GM13976 (cell line): ENCODE measurements around the gene THSD4.

ENCODE experiments used
- DNase-seq: peaks from one replicate; pipeline ENCODE4 v3.0.0; 2012; ENCODE audit warnings: low spot score
- in situ Hi-C: fragments of 300-500 bp; cut with MboI; formaldehyde crosslinking; loops from one replicate; pipeline ENCODE4 v1.12.0; 2022; ENCODE audit warnings: low sequenced_read_pairs, mixed read lengths, inconsistent platforms; ENCODE audit not compliant: unreplicated experiment
- TF ChIP-seq, protein P1 (sequence below): IDR thresholded peaks from 2 replicates; pipeline ENCODE4 v1.5.1; 2012; ENCODE audit warnings: borderline replicate concordance, mild to moderate bottlenecking; ENCODE audit not compliant: insufficient read depth; ENCODE audit errors: extremely low read depth, missing control alignments, control extremely low read depth

Gene THSD4

DNA sequence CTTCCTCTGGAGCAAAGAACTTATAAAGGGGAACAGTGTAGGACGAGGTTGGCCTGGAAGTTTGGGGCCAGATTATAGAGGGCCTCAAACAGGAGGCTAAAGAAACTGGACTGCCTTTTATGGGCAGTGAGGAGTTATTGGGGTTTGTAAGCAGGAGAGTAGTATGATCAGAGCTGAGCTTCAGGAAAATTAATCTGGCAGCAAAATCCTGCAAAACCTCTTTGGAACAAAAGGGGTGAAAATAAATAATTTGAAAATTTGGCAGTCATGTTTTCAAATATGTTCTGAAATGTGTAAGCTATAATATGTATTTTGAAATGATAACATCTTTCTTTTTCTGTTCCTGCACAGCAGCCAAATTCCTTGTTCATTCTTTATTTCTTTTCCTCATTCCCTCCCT, 164.9 kb downstream of the THSD4 start:
- TF ChIP-seq, protein P1, sequence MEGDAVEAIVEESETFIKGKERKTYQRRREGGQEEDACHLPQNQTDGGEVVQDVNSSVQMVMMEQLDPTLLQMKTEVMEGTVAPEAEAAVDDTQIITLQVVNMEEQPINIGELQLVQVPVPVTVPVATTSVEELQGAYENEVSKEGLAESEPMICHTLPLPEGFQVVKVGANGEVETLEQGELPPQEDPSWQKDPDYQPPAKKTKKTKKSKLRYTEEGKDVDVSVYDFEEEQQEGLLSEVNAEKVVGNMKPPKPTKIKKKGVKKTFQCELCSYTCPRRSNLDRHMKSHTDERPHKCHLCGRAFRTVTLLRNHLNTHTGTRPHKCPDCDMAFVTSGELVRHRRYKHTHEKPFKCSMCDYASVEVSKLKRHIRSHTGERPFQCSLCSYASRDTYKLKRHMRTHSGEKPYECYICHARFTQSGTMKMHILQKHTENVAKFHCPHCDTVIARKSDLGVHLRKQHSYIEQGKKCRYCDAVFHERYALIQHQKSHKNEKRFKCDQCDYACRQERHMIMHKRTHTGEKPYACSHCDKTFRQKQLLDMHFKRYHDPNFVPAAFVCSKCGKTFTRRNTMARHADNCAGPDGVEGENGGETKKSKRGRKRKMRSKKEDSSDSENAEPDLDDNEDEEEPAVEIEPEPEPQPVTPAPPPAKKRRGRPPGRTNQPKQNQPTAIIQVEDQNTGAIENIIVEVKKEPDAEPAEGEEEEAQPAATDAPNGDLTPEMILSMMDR, result no peak
- no peak for DNase-seq
- in situ Hi-C loops, result no loop called here

DNA sequence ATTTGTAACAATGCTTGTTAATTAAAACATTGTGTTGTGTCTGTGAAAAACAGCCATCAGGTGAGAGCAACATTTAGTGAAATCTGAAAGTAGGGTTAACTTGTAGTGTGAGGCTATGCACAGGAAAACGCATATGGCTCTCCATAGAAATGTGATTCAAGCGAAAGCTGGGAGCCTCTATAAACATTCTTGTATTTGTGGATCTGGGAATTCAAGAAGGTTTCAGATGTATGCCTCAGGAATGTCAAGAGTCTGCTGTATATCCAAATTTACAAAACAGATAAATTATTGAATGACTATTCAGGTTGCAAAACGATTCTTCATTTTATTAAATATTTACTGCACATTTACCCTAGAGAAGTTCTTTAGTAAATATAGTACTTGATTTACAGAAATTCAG, 166.0 kb downstream of the THSD4 start:
- TF ChIP-seq, protein P1, result no peak
- in situ Hi-C loops, result no loop called here
- DNase-seq, result no peak

DNA sequence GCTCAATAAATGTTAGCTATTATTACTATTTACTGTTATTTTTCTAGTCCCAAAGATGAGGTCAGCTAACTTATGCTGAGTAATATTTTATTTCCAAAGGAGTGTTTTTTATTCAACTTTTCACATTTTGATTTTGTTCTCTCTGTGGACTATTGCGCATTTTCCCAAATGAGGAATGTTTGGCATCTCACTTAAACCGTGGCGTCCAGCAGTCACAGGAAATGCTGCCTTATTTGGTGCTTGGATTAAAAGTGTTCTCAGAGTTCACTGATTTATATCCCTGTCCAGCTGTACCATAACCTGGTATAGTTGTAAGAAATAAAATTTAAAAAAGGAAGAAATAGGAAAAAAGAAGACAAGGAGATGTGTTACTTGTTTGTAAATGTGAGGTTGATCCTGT, 166.8 kb downstream of the THSD4 start:
- TF ChIP-seq, protein P1, result no peak
- in situ Hi-C loops, result no loop called here
- no peak for DNase-seq

DNA sequence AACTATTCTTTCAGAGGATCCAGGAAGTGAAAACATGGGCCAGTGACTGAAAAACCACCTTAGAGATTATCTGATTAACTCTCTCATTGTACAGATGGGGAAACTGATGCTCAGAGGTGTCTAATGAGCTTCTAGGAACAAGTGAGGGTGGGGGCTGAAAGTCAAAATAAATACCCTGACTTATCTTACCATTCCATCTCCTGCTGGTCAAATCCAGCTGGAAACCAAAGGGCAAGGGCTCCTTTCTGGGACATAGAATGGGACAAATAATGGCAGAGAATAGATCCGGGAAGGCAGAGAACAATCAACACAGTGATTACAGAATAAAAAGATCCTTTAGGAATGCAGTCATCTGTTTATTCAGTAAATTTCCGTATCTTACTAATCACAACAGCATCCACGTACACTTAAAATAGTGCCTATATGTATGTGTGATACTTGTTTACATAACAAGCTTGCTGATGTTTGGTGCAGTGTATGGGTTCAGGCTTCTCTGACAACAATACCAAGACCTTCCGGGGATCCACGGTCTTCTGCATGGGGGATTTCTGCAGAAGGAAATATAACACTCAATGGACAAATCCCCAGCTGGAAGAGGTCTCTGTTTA, 173.2 kb downstream of the THSD4 start:
- in situ Hi-C loops, result no loop called here
- DNase-seq, result no peak
- TF ChIP-seq, protein P1, result no peak

DNA sequence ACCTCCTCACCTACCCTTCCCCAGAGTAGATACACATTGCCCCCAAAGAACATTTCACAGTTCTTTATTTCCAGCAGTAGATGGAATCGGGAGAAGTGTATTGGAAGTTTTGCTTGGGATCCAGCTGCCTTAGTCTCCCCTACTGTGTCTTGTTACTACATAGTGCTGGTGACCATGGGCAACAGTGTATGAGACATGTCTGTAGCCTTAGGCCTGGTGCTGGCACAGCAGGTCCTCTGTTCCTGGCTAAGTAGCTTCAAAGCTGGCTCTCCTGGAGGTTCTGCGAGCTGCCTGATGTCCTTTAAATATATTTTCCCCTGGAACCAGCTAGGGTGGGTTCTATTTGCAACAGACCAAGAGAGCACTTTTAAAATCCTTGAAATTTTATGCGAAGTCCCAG, 174.7 kb downstream of the THSD4 start:
- DNase-seq, result no peak
- in situ Hi-C loops, result no loop called here
- TF ChIP-seq, protein P1, result no peak

DNA sequence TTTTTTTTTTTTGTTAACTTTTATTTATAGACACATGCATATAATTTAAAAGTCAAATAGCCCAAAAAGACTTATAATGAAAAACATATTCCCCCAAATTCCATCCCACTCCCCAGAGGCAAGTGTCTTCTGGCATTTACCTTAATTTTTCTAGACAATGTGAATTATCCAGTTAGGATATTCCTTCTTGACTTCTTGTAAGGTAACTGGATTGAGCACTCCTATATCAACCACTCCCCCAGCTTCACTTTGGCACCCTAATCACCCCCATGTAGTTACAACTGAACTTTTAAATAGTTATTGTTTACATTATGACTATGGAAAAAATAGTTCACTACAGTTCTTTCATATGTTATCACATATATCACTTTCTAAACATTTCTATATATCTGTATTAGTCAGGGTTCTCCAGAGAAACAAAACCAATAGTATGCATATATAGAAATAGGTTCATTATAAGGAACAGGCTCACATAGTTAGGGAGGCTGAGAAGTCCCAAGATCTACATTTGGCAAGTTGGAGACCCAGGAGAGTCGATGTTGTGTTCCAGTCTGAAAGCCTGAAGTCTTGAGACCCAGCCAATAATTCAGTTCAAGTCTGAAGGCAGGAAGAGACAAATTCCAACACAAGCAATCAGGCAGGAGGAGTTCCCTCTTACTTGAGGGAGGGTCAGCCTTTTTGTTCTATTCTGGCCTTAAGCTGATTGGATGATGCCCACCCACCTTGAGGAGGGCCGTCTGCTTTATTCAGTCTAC, 175.8 kb downstream of the THSD4 start:
- no peak for DNase-seq
- in situ Hi-C loops, result no loop called here
- TF ChIP-seq, protein P1, result no peak

DNA sequence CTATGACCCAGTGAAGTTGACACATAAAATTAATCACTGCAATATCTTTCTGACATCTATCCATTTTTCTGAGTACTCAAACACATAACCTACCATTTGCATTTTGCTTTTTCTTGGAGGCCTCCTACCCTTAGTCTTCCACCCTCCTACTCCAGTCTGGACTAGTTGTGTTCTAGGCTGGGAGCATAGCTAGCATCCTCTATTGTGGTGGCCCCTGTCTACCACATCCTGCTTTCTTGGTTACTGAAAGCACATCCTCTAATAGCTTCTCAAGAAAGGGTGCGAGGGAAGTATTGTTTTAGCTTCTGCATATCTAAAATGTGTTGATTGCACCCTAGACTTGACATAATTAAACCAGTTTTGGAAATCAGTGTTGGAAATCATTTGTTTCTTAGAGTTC, 176.5 kb downstream of the THSD4 start:
- in situ Hi-C loops, result no loop called here
- TF ChIP-seq, protein P1, result no peak
- no peak for DNase-seq
